Stomach (tissue), 9 donors: Measurements from ENCODE around the gene TPST1. TPM values are rescaled to one million over a fixed set of nuclear protein-coding genes. Genes with fewer than 3 reads are reported as not detected.

Experiments used
- DNase-seq, 2 donors: peaks; one replicate each; pipeline versions ENCODE4 v3.0.0 to v3.0.0-alpha.2; 2013 to 2019
- H3K27ac ChIP-seq, 5 donors: fragments of 200-600 bp in 4 of 5; sonication (generic) in 4 of 5; one replicate each; pipeline ENCODE4 v1.5.1; 2013 to 2019; ENCODE audit warnings: mild to moderate bottlenecking in 1 of 5, moderate library complexity in 1 of 5
- H3K27me3 ChIP-seq, 3 donors: fragments of 200-600 bp; sonication (generic); one replicate each; pipeline ENCODE4 v1.5.1; 2017 to 2019; ENCODE audit warnings: mixed run types in 1 of 3
- H3K36me3 ChIP-seq, 4 donors: fragments of 200-600 bp; sonication (generic); 1 replicate in 3 of 4; 2 replicates in 1 of 4; pipeline ENCODE4 v1.5.1; 2016 to 2019
- H3K4me1 ChIP-seq, 4 donors: fragments of 200-600 bp; sonication (generic); one replicate each; pipeline ENCODE4 v1.5.1; 2016 to 2019
- H3K4me3 ChIP-seq, 4 donors: fragments of 200-600 bp; sonication (generic) in 3 of 4; one replicate each; pipeline ENCODE4 v1.5.1; 2016 to 2019; ENCODE audit warnings: mild to moderate bottlenecking in 1 of 4
- H3K9me3 ChIP-seq, 4 donors: fragments of 200-600 bp; sonication (generic); one replicate each; pipeline ENCODE4 v1.5.1; 2016 to 2019
- EP300 ChIP-seq: sonication (generic); formaldehyde crosslinking; IDR thresholded peaks from one replicate; pipeline ENCODE4 v1.6.1; 2017; ENCODE audit warnings: antibody characterized with exemption
- POLR2A ChIP-seq, 4 donors: fragments of 450-650 bp; IDR thresholded peaks; one replicate each; pipeline ENCODE4 v1.6.1; 2016; ENCODE audit warnings: antibody characterized with exemption in 4 of 4, control low read depth in 2 of 4, mild to moderate bottlenecking in 1 of 4, moderate library complexity in 1 of 4
- POLR2AphosphoS5 ChIP-seq, 3 donors: sonication (generic); formaldehyde crosslinking; IDR thresholded peaks; one replicate each; pipeline ENCODE4 v1.6.1; 2016; ENCODE audit warnings: antibody characterized with exemption in 3 of 3
- WGBS, 5 donors: extraction: QIAGEN DNeasy Blood & Tissue Kit in 3 of 5; methylation state at CpG; one replicate each; pipeline versions ENCODE4 v1.1.5 to v1.1.7; 2013 to 2018; 5-methylcytosine and 5-hydroxymethylcytosine counted together
- intact Hi-C: fragments of 100-400 bp; cut with DNase I; formaldehyde crosslinking; loops from one replicate; pipeline ENCODE4 v1.15.1; 2023; ENCODE audit warnings: low total_unique reads
- polyA plus RNA-seq, 3 donors: library from polyadenylated mRNA; stranded (reverse); fragments of 200-250 nt; gene quantifications; one replicate each; pipeline ENCODE4 v1.2.3, GENCODE V29; 2013
- total RNA-seq, 5 donors: library from RNA; depleted of rRNA; stranded (reverse); fragments of >200 nt; gene quantifications; one replicate each; pipeline versions ENCODE4 v1.1.0 to v1.2.3, GENCODE V29; 2014 to 2016
- TF ChIP-seq, protein P1 (sequence below), 7 experiments: fragments of 450-650 bp in 4 of 7; fragments of 200-600 bp in 3 of 7; sonication (generic) in 3 of 7; IDR thresholded peaks; one replicate each; pipeline ENCODE4 v1.5.1; 2016 to 2019; ENCODE audit warnings: antibody characterized with exemption in 7 of 7, control low read depth in 2 of 7, mild to moderate bottlenecking in 1 of 7
- donor health status: healthy with polysubstance abuse.
- donor health status: Bipolar disorder and iron deficiency.
- donor health status: healthy.

TPST1 gene
- total and polyA plus RNA-seq, 8 donors, result 0.58 to 78.8 (median 8.7) TPM

DNA sequence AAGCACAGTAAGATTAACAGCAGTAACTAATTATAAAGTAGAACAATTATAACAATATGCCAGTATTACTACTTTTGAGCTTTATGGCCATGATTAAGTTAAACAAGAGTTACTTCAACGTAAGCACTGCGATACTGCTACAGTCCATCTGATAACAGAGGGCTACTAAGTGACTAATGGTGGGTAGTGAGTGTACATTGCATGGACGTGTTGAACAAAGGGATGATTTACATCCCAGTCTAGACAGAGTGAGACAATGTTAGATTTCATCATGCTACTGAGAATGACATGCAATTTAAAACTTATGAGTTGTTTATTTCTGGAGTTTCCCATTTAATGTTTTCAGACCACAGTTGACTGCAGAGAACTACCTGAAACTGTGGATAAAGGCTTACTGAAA, 45.6 kb downstream of the TPST1 start:
- H3K4me3 ChIP-seq, result no peak overlapping the region
- WGBS, 5 donors, result 70 to 82% (median 80%) methylated on average over 3 of the region's 3 CpGs
- no peak for DNase-seq

DNA sequence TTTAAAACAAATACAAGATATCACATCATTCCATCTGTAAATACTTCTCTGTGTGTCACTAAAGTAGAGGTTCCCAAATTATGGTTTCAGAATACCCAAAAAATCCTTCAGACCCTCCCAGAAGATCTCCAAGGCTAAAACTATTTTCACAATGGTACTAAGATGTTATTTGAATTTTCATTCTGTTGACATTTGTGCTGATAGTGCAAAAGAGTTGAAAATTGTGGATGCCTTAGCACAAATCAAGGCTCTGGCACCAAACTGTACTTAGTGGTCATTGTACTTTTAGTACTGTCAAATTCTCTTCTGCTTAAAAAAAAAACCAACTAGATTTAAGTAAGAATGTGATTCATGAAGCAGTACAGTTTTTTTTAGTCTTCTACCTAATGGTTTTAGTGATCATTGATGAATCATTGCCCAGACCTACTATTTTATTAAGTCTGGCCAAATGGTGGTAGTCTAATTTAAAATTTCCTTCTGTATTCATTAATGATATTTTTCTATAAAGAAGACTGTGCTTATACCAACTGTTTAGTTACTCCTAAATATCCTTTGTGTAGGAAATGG, 50.5 kb downstream of the TPST1 start:
- TF ChIP-seq EP300 (no peak), POLR2A (IDR thresholded peaks at IDR 0.05) (no peak), POLR2AphosphoS5 (IDR thresholded peaks at IDR 0.05) (no peak)
- TF ChIP-seq, protein P1, sequence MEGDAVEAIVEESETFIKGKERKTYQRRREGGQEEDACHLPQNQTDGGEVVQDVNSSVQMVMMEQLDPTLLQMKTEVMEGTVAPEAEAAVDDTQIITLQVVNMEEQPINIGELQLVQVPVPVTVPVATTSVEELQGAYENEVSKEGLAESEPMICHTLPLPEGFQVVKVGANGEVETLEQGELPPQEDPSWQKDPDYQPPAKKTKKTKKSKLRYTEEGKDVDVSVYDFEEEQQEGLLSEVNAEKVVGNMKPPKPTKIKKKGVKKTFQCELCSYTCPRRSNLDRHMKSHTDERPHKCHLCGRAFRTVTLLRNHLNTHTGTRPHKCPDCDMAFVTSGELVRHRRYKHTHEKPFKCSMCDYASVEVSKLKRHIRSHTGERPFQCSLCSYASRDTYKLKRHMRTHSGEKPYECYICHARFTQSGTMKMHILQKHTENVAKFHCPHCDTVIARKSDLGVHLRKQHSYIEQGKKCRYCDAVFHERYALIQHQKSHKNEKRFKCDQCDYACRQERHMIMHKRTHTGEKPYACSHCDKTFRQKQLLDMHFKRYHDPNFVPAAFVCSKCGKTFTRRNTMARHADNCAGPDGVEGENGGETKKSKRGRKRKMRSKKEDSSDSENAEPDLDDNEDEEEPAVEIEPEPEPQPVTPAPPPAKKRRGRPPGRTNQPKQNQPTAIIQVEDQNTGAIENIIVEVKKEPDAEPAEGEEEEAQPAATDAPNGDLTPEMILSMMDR (IDR thresholded peaks at IDR 0.05), result no peak
- Histone ChIP-seq H3K4me3 (no peak overlapping the region), H3K36me3 (peaks cover 0 to 7% (median 0%) of the 10 kb centered on the region in 4 donors), H3K27ac (peak overlapping the region in 2 of 5 donors; percentile 36 to 50), H3K4me1 (peaks cover 0 to 35% (median 0%) of the 10 kb centered on the region in 4 donors), H3K9me3 (no peaks in the 10 kb centered on the region), H3K27me3 (no peaks in the 10 kb centered on the region)
- no peak for DNase-seq
- intact Hi-C loops, result no loop called here

More for the DNA sequence above, 45.6 kb downstream of the TPST1 start:
- Histone ChIP-seq H3K27me3 (no peaks in the 10 kb centered on the region), H3K36me3 (no peaks in the 10 kb centered on the region), H3K9me3 (no peaks in the 10 kb centered on the region), H3K4me1 (peaks cover 0 to 7% (median 0%) of the 10 kb centered on the region in 4 donors), H3K27ac (no peak overlapping the region)
- no peak for TF ChIP-seq POLR2AphosphoS5 (IDR thresholded peaks at IDR 0.05)
- intact Hi-C loops, result no loop called here

DNA sequence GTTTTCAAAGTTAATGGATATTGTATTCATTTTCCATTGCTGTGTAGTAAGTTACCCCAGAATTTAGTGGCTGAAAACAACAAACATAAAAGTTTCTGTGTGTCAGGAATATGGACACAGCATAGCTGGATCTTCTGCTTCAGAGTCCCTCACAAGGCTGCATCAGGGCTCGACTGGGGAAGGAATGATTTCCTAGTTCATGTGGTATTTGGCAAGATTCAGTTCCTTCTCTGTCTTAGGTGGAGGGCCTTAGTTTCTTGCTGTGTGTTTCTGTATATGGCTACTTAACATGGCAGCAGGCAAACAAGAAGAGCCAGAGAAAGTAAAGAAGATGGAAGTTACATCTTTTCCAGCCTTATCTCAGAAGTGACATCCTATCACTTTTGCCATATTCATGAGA, 51.1 kb downstream of the TPST1 start:
- Histone ChIP-seq H3K9me3 (no peaks in the 10 kb centered on the region), H3K36me3 (peaks cover 0 to 7% (median 0%) of the 10 kb centered on the region in 4 donors), H3K27me3 (no peaks in the 10 kb centered on the region), H3K4me3 (no peak overlapping the region), H3K27ac (peak overlapping the region in 1 of 5 donors; percentile 53), H3K4me1 (peaks cover 0 to 35% (median 0%) of the 10 kb centered on the region in 4 donors)
- TF ChIP-seq POLR2AphosphoS5 (IDR thresholded peaks at IDR 0.05) (no peak), EP300 (no peak), POLR2A (IDR thresholded peaks at IDR 0.05) (no peak)
- TF ChIP-seq, protein P1 (IDR thresholded peaks at IDR 0.05), result no peak
- intact Hi-C loops, result no loop called here
- 0 to 59% (median 26%) methylated on average over 1 of the region's 1 CpG for WGBS, 5 donors
- no peak for DNase-seq

DNA sequence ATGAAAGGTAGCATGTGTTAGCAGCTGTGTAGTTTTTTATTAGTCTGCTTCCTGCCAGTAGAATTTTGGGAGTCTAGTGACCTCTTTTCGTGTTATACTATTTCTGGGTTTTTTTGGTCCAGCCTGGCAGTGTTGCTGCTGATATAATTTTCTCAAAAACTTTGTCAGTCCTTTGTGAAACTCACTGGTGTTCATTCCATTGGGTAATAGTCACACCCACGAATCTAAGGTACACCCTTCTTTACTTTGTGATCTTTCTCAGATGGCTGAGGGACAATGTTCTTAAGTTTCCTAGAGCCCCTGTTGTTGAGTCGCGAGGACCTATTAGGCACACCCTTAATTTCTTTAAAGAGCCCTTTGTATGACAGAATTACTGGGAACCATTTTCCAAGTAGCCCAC, 52.3 kb downstream of the TPST1 start:
- Histone ChIP-seq H3K9me3 (no peaks in the 10 kb centered on the region), H3K4me3 (no peak overlapping the region), H3K27me3 (no peaks in the 10 kb centered on the region), H3K4me1 (peaks cover 0 to 35% (median 0%) of the 10 kb centered on the region in 4 donors), H3K27ac (peak overlapping the region in 2 of 5 donors; percentile 36 to 53), H3K36me3 (peaks cover 0 to 7% (median 0%) of the 10 kb centered on the region in 4 donors)
- WGBS, 5 donors, result 61 to 76% (median 66%) methylated on average over 4 of the region's 4 CpGs
- intact Hi-C loops, result no loop called here
- TF ChIP-seq, protein P1 (IDR thresholded peaks at IDR 0.05), result no peak
- no peak for TF ChIP-seq POLR2AphosphoS5 (IDR thresholded peaks at IDR 0.05)
- TF ChIP-seq POLR2A (IDR thresholded peaks at IDR 0.05), result no peak
- no peak for TF ChIP-seq EP300
- no peak for DNase-seq

DNA sequence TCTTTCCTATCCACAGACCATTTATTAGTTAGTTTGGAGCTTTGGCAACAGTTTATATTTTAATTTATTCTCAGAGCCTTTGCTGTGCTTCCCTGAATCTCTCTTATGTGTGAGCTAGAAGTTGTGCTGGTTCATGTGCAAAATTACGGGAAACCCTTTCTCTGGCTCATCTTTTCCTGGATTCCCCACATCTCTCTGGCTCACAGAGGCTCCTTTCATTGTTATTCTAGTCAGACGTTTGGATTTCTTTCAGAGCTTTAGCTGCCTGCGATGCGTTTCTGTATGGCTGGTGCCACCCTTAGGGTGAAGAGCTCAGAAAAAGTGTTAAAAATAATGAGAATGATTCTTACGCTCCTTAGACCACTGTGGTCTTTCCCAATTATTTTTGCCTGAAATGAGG, 53.3 kb downstream of the TPST1 start:
- WGBS, 5 donors, result 61 to 81% (median 71%) methylated on average over 5 of the region's 5 CpGs
- H3K36me3 ChIP-seq, result peaks cover 0 to 7% (median 0%) of the 10 kb centered on the region in 4 donors
- intact Hi-C loops, result no loop called here
- peaks cover 0 to 35% (median 0%) of the 10 kb centered on the region in 4 donors for H3K4me1 ChIP-seq
- TF ChIP-seq POLR2A (IDR thresholded peaks at IDR 0.05), result no peak
- TF ChIP-seq EP300, result no peak
- no peak for TF ChIP-seq POLR2AphosphoS5 (IDR thresholded peaks at IDR 0.05)
- TF ChIP-seq, protein P1 (IDR thresholded peaks at IDR 0.05), result no peak
- no peaks in the 10 kb centered on the region for H3K9me3 ChIP-seq
- no peaks in the 10 kb centered on the region for H3K27me3 ChIP-seq
- DNase-seq, result no peak
- peak overlapping the region in 3 of 5 donors; percentile 7 to 17 (median 16) for H3K27ac ChIP-seq
- H3K4me3 ChIP-seq, result no peak overlapping the region
